Neuronal stem cell (in vitro differentiated cells): ENCODE results near the gene SLC39A6.
A peak's percentile ranks its signal among the peaks of the same experiment; 100 is the strongest.

Experiments
- DNase-seq: peaks from one replicate; pipeline ENCODE4 v3.0.0-alpha.2; 2013; ENCODE audit warnings: low spot score
- H2AFZ ChIP-seq: one replicate; pipeline ENCODE4 v1.6.1; 2013; ENCODE audit warnings: mild to moderate bottlenecking, low read length, inconsistent platforms
- H2AK5ac ChIP-seq: 2 replicates; pipeline ENCODE4 v1.6.1; 2013; ENCODE audit warnings: low read depth, mild to moderate bottlenecking, inconsistent platforms, low read length, moderate library complexity, mixed read lengths
- H2BK120ac ChIP-seq: 2 replicates; pipeline ENCODE4 v1.6.1; 2013; ENCODE audit warnings: low read depth, mild to moderate bottlenecking, inconsistent platforms, low read length, moderate library complexity, mixed read lengths
- H2BK12ac ChIP-seq: one replicate; pipeline ENCODE4 v1.6.1; 2013; ENCODE audit warnings: low read length, inconsistent platforms
- H2BK15ac ChIP-seq: 2 replicates; pipeline ENCODE4 v1.6.1; 2013; ENCODE audit warnings: mild to moderate bottlenecking, low read length, inconsistent platforms, mixed read lengths
- H2BK5ac ChIP-seq: one replicate; pipeline ENCODE4 v1.6.1; 2013; ENCODE audit warnings: inconsistent platforms, mild to moderate bottlenecking, low read length, moderate library complexity
- H3K14ac ChIP-seq: one replicate; pipeline ENCODE4 v1.6.1; 2013; ENCODE audit warnings: low read length, inconsistent platforms
- H3K18ac ChIP-seq: 2 replicates; pipeline ENCODE4 v1.6.1; 2013; ENCODE audit warnings: low read length, inconsistent platforms
- H3K23ac ChIP-seq: 2 replicates; pipeline ENCODE4 v1.6.1; 2013; ENCODE audit warnings: low read depth, mild to moderate bottlenecking, mixed read lengths, low read length, inconsistent platforms; ENCODE audit not compliant: poor library complexity
- H3K27ac ChIP-seq: replicated peaks from 3 replicates; pipeline ENCODE4 v1.5.1; 2013; ENCODE audit warnings: low read length, inconsistent platforms
- H3K27me3 ChIP-seq, 3 experiments: 2 replicates each; pipeline ENCODE4 v1.6.1; 2013; ENCODE audit warnings: low read length in 3 of 3, mild to moderate bottlenecking in 2 of 3, inconsistent platforms in 1 of 3, low read depth in 1 of 3, mixed read lengths in 1 of 3, moderate library complexity in 1 of 3; ENCODE audit not compliant: control insufficient read depth in 3 of 3, insufficient read depth in 3 of 3
- H3K36me3 ChIP-seq, 2 donors: replicated peaks in 1 of 2; 2 replicates each; pipeline ENCODE4 v1.6.1; 2013; ENCODE audit warnings: low read length in 2 of 2; ENCODE audit not compliant: control insufficient read depth in 2 of 2, insufficient read depth in 2 of 2
- H3K4ac ChIP-seq: 2 replicates; pipeline ENCODE4 v1.6.1; 2013; ENCODE audit warnings: inconsistent platforms, mild to moderate bottlenecking, low read length, moderate library complexity
- H3K4me1 ChIP-seq, 2 donors: 1 replicate in 1 of 2; 2 replicates in 1 of 2; pipeline ENCODE4 v1.6.1; 2013; ENCODE audit warnings: low read length in 2 of 2, low read depth in 1 of 2; ENCODE audit not compliant: control insufficient read depth in 2 of 2, insufficient read depth in 1 of 2
- H3K4me2 ChIP-seq: one replicate; pipeline ENCODE4 v1.6.1; 2013; ENCODE audit warnings: mild to moderate bottlenecking, low read length, inconsistent platforms; ENCODE audit not compliant: insufficient read depth, poor library complexity, severe bottlenecking
- H3K4me3 ChIP-seq, 2 donors: 2 replicates each; pipeline ENCODE4 v1.5.1; 2013; ENCODE audit warnings: low read length in 2 of 2, mild to moderate bottlenecking in 2 of 2, inconsistent platforms in 1 of 2, moderate library complexity in 1 of 2
- H3K79me1 ChIP-seq: one replicate; pipeline ENCODE4 v1.6.1; 2013; ENCODE audit warnings: low read depth, mild to moderate bottlenecking, inconsistent platforms, low read length, moderate library complexity
- H3K9ac ChIP-seq: one replicate; pipeline ENCODE4 v1.6.1; 2013; ENCODE audit warnings: mild to moderate bottlenecking, low read depth, low read length, inconsistent platforms; ENCODE audit not compliant: poor library complexity
- H3K9me3 ChIP-seq, 2 donors: replicated peaks in 1 of 2; 2 replicates each; pipeline versions ENCODE3 to v1.6.1; 2013; ENCODE audit warnings: low read length in 2 of 2, mild to moderate bottlenecking in 2 of 2, inconsistent platforms in 1 of 2, low read depth in 1 of 2, mixed read lengths in 1 of 2, moderate library complexity in 1 of 2; ENCODE audit not compliant: control insufficient read depth in 2 of 2, insufficient read depth in 1 of 2
- H4K8ac ChIP-seq: one replicate; pipeline ENCODE4 v1.6.1; 2013; ENCODE audit warnings: low read depth, mild to moderate bottlenecking, inconsistent platforms, low read length, moderate library complexity
- H4K91ac ChIP-seq: one replicate; pipeline ENCODE4 v1.6.1; 2013; ENCODE audit warnings: low read length, low read depth, mild to moderate bottlenecking, inconsistent platforms; ENCODE audit not compliant: poor library complexity
- WGBS, 2 donors: extraction: QIAGEN DNeasy Blood & Tissue Kit; methylation state at CpG; one replicate each; pipeline ENCODE4 v1.1.7; 2013; ENCODE audit warnings: missing lambda C conversion rate in 2 of 2, mixed read lengths in 1 of 2; ENCODE audit not compliant: insufficient read length in 2 of 2, insufficient replicate concordance in 1 of 2; ENCODE audit errors: extremely low coverage in 2 of 2; 5-methylcytosine and 5-hydroxymethylcytosine counted together

The SLC39A6 gene

GRCh38 chr18:36127836-36128529 lies 1.2 kb downstream of the SLC39A6 start:
- WGBS, 2 donors, result no CpG with 5 or more reads among the region's 15 CpGs
- H3K9ac ChIP-seq, result no peak overlapping the region

GRCh38 chr18:36126668-36127067 lies 2.5 kb downstream of the SLC39A6 start:
- no peak overlapping the region for H2BK15ac ChIP-seq
- H2BK120ac ChIP-seq, result no peak overlapping the region
- H4K91ac ChIP-seq, result no peak overlapping the region
- peaks cover 0 to 3% of the 10 kb centered on the region in 2 donors for H3K4me1 ChIP-seq
- WGBS, 2 donors, result no CpG with 5 or more reads among the region's 8 CpGs
- H2BK12ac ChIP-seq, result no peak overlapping the region
- no peak overlapping the region for H3K4me2 ChIP-seq
- no peak overlapping the region for H3K18ac ChIP-seq
- no peak for DNase-seq
- no peak overlapping the region for H3K9ac ChIP-seq
- no peaks in the 10 kb centered on the region for H3K9me3 ChIP-seq
- no peak overlapping the region for H2BK5ac ChIP-seq
- H3K4ac ChIP-seq, result no peak overlapping the region
- no peak overlapping the region for H2AFZ ChIP-seq
- H2AK5ac ChIP-seq, result no peak overlapping the region
- no peak overlapping the region for H4K8ac ChIP-seq
- no peaks in the 10 kb centered on the region for H3K27me3 ChIP-seq
- H3K79me1 ChIP-seq, result peaks cover 5% of the 10 kb centered on the region
- H3K14ac ChIP-seq, result no peak overlapping the region
- H3K27ac ChIP-seq, result no peak overlapping the region
- H3K36me3 ChIP-seq, result peaks cover 17 to 62% of the 10 kb centered on the region in 2 donors
- no peak overlapping the region for H3K23ac ChIP-seq
- no peak overlapping the region for H3K4me3 ChIP-seq

More at GRCh38 chr18:36127836-36128529, 1.2 kb downstream of the SLC39A6 start:
- H3K9me3 ChIP-seq, result no peaks in the 10 kb centered on the region
- peak; percentile 1 for DNase-seq
- H4K91ac ChIP-seq, result no peak overlapping the region
- no peak overlapping the region for H3K27ac ChIP-seq
- H3K4ac ChIP-seq, result no peak overlapping the region
- H2BK15ac ChIP-seq, result no peak overlapping the region
- no peak overlapping the region for H3K18ac ChIP-seq
- H3K4me2 ChIP-seq, result peak overlapping the region; percentile 80
- peak overlapping the region; percentile 93 to 97 for H3K4me3 ChIP-seq
- peak overlapping the region; percentile 100 for H2AFZ ChIP-seq
- no peak overlapping the region for H2BK12ac ChIP-seq
- no peak overlapping the region for H3K23ac ChIP-seq
- peaks cover 0 to 8% of the 10 kb centered on the region in 2 donors for H3K4me1 ChIP-seq
- H4K8ac ChIP-seq, result no peak overlapping the region
- no peak overlapping the region for H2BK5ac ChIP-seq
- no peak overlapping the region for H2BK120ac ChIP-seq
- peaks cover 16 to 59% of the 10 kb centered on the region in 2 donors for H3K36me3 ChIP-seq
- H3K14ac ChIP-seq, result no peak overlapping the region
- H2AK5ac ChIP-seq, result no peak overlapping the region
- H3K27me3 ChIP-seq, result no peaks in the 10 kb centered on the region
- H3K79me1 ChIP-seq, result peaks cover 5% of the 10 kb centered on the region

- H3K14ac ChIP-seq, result no peak overlapping the region
- H4K91ac ChIP-seq, result no peak overlapping the region
- H3K4me1 ChIP-seq, result peaks cover 0 to 3% of the 10 kb centered on the region in 2 donors
- H3K79me1 ChIP-seq, result peaks cover under 1% of the 10 kb centered on the region
- no peaks in the 10 kb centered on the region for H3K9me3 ChIP-seq
- no peak overlapping the region for H2BK15ac ChIP-seq
- H3K36me3 ChIP-seq, result peaks cover 20 to 75% of the 10 kb centered on the region in 2 donors
- H3K27ac ChIP-seq, result no peak overlapping the region
- no peak overlapping the region for H3K4me3 ChIP-seq
- no peak overlapping the region for H2AFZ ChIP-seq
- H3K4ac ChIP-seq, result no peak overlapping the region
- H2AK5ac ChIP-seq, result no peak overlapping the region
- no peaks in the 10 kb centered on the region for H3K27me3 ChIP-seq
- no CpG with 5 or more reads among the region's 4 CpGs for WGBS, 2 donors
- H3K9ac ChIP-seq, result no peak overlapping the region
- no peak for DNase-seq
- H2BK120ac ChIP-seq, result no peak overlapping the region
- no peak overlapping the region for H2BK5ac ChIP-seq
- H4K8ac ChIP-seq, result no peak overlapping the region
- H3K4me2 ChIP-seq, result no peak overlapping the region
- no peak overlapping the region for H3K23ac ChIP-seq
- H2BK12ac ChIP-seq, result no peak overlapping the region
- H3K18ac ChIP-seq, result no peak overlapping the region
These were observed 4.3 kb downstream of the SLC39A6 start for GRCh38 chr18:36124841-36125240.

- H3K4me2 ChIP-seq, result no peak overlapping the region
- no peak overlapping the region for H3K14ac ChIP-seq
- DNase-seq, result no peak
- no peak overlapping the region for H3K4me3 ChIP-seq
- no peak overlapping the region for H4K91ac ChIP-seq
- H3K36me3 ChIP-seq, result peaks cover 27 to 98% of the 10 kb centered on the region in 2 donors
- no peak overlapping the region for H2BK120ac ChIP-seq
- no peak overlapping the region for H2BK5ac ChIP-seq
- no peaks in the 10 kb centered on the region for H3K27me3 ChIP-seq
- H3K79me1 ChIP-seq, result no peaks in the 10 kb centered on the region
- H3K4ac ChIP-seq, result no peak overlapping the region
- WGBS, 2 donors, result no CpG with 5 or more reads among the region's 3 CpGs
- no peaks in the 10 kb centered on the region for H3K4me1 ChIP-seq
- no peak overlapping the region for H3K23ac ChIP-seq
- no peak overlapping the region for H3K18ac ChIP-seq
- no peak overlapping the region for H2BK12ac ChIP-seq
- H2AFZ ChIP-seq, result no peak overlapping the region
- no peak overlapping the region for H2BK15ac ChIP-seq
- no peak overlapping the region for H4K8ac ChIP-seq
- no peak overlapping the region for H3K27ac ChIP-seq
- H3K9me3 ChIP-seq, result peaks cover 0 to 1% of the 10 kb centered on the region in 2 donors
- H2AK5ac ChIP-seq, result no peak overlapping the region
- H3K9ac ChIP-seq, result no peak overlapping the region
These were observed 8.8 kb downstream of the SLC39A6 start for GRCh38 chr18:36120297-36120696.
